GM12865 (cell line): ENCODE results near the gene RABL2B.
"Not testable (repeated sequence)": the region's sequence is repeated elsewhere in the genome, so short reads cannot be mapped to it uniquely, and the experiment has no call there.

Experiments used
- DNase-seq: peaks from one replicate; pipeline ENCODE4 v3.0.0; 2010; ENCODE audit warnings: low read depth
- H3K4me3 ChIP-seq: 2 replicates; pipeline ENCODE4 v1.5.1; 2011; ENCODE audit warnings: mild to moderate bottlenecking, low read depth, low read length, control low read depth
- TF ChIP-seq, protein P1 (sequence below): IDR thresholded peaks from 2 replicates; pipeline ENCODE4 v1.5.1; 2011; ENCODE audit warnings: low read length, control low read depth, low read depth, inconsistent platforms; ENCODE audit not compliant: insufficient read depth; ENCODE audit errors: missing control alignments

RABL2B gene

DNA sequence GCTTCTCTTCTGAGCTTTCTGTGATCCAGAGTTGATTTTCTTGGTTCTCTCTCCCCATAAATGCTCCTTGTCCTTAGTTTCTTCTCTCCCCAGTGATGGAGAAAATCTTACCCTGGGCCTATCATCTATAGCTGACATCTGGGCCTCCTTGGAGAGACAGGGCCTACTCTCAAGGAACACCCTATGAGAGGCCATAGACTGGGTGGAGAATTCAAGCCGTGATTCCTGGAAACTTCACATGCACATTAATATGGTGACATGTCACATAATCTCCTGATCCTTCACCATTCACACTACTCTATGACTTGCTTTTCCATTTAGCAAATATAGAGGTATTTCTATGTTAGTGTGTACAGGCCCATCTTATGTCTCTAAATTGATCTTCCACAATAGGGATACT, 35.9 kb downstream of the RABL2B start:
- DNase-seq, H3K4me3 ChIP-seq: not testable (repeated sequence)

DNA sequence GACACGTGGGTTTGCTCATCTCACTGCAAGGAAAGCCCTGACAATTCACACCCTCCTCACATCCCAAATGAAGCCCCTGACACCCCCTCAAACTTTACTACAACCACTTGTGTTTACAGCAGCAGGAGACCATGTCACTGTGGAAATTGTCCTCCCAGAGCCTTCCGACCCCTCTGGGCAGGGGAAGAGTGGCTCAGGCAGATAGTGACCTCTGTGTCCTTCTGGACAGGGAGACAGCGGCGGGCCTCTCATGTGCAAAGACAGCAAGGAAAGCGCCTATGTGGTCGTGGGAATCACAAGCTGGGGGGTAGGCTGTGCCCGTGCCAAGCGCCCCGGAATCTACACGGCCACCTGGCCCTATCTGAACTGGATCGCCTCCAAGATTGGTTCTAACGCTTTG, 39.0 kb downstream of the RABL2B start:
- not testable (repeated sequence) for DNase-seq, H3K4me3 ChIP-seq

DNA sequence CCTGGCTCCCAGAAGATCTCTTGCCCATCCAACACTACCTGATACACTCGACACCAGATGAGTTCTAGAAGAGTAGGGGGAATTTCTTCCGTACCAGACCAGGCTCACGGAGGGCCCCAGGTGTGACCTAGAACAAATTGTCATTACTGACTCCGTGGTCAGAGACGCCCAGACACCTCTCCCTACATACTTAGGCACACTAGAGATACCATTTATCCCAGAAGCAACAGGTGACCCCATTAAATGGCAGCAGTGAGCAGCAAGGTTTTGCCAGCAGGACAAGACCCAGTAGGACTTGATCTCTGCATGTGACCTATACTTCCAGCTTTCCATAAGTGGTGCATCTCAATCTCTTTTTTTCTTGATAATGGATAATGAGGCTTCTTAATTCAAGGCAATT, 42.7 kb downstream of the RABL2B start:
- DNase-seq, H3K4me3 ChIP-seq: not testable (repeated sequence)

DNA sequence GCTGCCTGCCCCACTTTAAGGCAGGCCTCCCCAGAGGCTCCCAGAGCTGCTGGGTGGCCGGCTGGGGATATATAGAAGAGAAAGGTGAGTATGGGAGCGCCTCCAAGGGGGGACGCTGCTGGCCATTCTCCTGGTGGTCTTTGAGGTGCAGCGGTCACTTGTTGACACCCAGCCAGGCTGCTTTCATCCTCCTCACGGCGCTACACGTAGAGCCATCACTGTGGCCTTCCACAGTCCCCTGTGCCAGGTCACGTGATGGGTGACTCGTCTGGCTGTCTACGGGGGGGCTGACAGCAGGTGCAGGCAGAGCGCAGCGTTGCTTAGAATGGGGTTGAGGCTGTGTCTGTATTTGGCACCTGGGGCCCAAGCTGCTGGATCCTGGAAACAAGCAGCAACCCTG, 43.5 kb downstream of the RABL2B start:
- TF ChIP-seq, protein P1, sequence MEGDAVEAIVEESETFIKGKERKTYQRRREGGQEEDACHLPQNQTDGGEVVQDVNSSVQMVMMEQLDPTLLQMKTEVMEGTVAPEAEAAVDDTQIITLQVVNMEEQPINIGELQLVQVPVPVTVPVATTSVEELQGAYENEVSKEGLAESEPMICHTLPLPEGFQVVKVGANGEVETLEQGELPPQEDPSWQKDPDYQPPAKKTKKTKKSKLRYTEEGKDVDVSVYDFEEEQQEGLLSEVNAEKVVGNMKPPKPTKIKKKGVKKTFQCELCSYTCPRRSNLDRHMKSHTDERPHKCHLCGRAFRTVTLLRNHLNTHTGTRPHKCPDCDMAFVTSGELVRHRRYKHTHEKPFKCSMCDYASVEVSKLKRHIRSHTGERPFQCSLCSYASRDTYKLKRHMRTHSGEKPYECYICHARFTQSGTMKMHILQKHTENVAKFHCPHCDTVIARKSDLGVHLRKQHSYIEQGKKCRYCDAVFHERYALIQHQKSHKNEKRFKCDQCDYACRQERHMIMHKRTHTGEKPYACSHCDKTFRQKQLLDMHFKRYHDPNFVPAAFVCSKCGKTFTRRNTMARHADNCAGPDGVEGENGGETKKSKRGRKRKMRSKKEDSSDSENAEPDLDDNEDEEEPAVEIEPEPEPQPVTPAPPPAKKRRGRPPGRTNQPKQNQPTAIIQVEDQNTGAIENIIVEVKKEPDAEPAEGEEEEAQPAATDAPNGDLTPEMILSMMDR: no peak
- H3K4me3 ChIP-seq: no peak overlapping the region
- no peak for DNase-seq

DNA sequence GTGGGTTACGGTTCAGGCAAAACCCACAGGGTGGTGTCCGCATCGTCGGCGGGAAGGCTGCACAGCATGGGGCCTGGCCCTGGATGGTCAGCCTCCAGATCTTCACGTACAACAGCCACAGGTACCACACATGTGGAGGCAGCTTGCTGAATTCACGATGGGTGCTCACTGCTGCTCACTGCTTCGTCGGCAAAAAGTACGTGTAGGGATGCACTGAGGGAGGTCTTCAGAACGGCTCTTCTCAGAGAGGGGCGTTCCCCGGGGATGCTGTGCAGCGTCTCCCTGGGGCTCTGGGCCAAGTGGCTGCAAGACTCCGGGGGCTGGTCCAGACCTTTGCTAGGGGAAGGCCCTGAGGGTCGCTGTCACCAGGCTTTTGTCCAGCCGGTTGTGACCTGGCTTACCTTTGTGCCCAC, 44.2 kb downstream of the RABL2B start:
- DNase-seq: no peak
- TF ChIP-seq, protein P1: no peak
- no peak overlapping the region for H3K4me3 ChIP-seq

DNA sequence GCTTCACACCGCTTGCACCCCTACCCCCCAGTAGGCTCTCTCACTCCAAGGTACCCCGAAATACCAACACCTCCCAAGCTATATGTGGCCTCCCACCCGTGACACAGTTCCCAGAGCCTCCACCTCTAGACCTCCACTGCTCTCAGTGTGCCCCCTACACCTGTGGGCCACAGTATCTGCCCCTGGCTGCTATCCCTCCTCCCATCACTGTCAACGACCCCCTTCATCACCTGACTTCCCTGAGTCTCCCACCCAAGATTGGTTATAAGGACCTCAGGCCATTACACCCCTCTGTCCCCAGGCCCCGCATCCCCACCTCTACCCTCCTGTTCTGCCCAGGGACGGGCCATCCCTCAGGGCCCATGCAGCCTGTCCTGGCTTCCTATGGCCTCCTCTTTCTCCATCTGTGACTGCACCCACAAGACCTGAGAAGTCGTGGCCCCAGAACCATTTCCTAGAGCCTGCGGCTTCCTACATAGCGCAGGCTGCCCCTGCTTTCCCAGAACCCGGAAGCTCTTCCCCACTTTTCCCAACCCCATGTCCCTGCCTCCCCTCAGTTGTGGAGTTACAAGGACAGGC, 44.7 kb downstream of the RABL2B start:
- DNase-seq: no peak
- H3K4me3 ChIP-seq: no peak overlapping the region
- TF ChIP-seq, protein P1: no peak

DNA sequence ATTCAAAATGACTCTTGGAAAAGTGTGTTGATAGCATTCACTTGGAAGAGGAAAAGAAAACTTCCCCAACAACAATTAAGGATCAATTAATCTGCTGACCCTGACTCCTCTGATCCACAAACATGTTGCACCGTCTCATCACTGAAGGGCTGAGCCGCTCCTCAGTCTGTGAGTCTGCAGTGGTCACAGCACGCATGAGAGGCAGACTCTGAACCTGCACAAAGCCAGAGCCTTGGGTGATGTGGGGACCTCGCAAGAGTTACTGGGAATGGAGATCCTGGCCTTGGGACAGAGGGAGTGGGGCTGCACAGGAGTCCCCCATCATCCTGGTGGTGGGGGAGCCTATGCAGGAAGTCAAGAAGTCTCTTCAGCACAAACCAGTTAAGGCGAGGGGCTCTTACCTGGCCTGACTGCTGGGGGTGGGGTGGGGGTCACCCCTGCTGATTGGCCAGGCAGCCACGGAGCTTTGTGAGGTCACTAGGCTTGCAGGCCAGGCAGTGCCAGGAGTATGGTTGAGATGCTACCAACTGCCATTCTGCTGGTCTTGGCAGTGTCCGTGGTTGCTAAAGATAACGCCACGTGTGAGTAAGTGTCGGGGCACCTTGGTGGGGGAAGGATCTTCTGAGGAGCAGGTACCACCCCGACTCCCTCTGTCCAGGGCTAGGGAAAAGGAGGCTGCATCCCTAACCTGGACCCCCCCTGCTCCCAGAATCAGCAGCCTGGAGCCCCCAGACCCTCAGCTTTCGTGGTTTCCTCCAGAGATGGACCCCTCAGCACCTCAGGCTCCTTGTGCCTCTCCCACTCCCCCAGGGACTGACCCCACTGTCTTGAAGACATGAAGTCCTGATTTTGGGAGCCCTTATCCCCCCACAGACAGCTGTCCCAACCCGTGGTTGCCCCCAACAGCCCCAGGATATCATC, 45.4 kb downstream of the RABL2B start, which contains the start of gene ACR:
Gene ACR, plus strand, starts transcription at position 477 of the 921 bp plus-strand sequence. Its CDS starts 32 bp downstream, at position 509.
- TF ChIP-seq, protein P1: no peak
- DNase-seq: no peak

DNA sequence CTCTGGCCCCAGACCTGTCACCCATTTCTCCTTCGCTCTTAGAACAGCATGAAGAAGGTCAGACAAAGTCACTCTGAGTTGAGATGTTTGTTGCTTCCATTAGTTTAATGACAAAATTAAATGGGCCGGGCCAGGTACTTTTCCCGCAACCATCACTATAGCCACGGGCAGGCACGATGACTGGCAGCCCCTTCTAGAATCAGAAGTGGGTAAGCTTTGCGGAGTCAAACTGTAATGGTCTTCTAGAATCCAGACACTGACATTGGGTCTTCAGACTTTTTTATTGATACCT, 47.8 kb downstream of the RABL2B start:
- no peak for DNase-seq
- H3K4me3 ChIP-seq: no peak overlapping the region
- TF ChIP-seq, protein P1: no peak

More for the DNA sequence above, 45.4 kb downstream of the RABL2B start, which contains the start of gene ACR:
- no peak within 1 kb of the TSS for H3K4me3 ChIP-seq
